Hepatocyte (in vitro differentiated cells): ENCODE results near the gene RAET1G.

Experiments
- EZH2 ChIP-seq: fragments of 200-600 bp; sonication (generic); IDR thresholded peaks from 2 replicates; pipeline ENCODE4 v1.6.1; 2016; ENCODE audit warnings: antibody characterized with exemption, mild to moderate bottlenecking, borderline replicate concordance
- EZH2phosphoT487 ChIP-seq: fragments of 200-600 bp; sonication (generic); IDR thresholded peaks from one replicate; pipeline ENCODE4 v1.6.1; 2018; ENCODE audit warnings: antibody characterized with exemption, mild to moderate bottlenecking, low read depth, moderate library complexity; ENCODE audit not compliant: unreplicated experiment, severe bottlenecking
- TF ChIP-seq, protein P1 (sequence below): fragments of 200-600 bp; sonication (generic); IDR thresholded peaks from 2 replicates; pipeline ENCODE4 v1.5.1; 2016; ENCODE audit warnings: antibody characterized with exemption, mild to moderate bottlenecking; ENCODE audit not compliant: poor library complexity

DNA sequence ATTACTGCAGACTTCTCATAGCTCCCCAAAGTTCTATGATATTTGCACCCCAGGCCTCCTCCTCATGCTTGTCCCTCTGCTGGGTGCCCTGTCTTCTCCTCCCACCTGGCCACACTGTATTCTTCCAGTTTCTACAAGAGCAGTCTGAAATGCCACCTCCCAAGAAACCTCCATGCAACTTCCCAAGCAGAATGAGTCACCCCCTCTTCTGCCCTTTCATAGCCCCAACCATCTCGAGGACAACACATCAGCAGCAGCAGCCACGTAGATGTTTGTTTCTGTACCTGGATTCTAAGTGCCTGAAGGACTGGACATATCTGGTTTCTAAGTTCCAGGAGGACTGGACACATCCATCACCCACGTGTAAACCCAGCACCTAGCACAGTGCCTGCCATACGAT is 12.3 kb upstream of the RAET1G start:
- TF ChIP-seq, protein P1, sequence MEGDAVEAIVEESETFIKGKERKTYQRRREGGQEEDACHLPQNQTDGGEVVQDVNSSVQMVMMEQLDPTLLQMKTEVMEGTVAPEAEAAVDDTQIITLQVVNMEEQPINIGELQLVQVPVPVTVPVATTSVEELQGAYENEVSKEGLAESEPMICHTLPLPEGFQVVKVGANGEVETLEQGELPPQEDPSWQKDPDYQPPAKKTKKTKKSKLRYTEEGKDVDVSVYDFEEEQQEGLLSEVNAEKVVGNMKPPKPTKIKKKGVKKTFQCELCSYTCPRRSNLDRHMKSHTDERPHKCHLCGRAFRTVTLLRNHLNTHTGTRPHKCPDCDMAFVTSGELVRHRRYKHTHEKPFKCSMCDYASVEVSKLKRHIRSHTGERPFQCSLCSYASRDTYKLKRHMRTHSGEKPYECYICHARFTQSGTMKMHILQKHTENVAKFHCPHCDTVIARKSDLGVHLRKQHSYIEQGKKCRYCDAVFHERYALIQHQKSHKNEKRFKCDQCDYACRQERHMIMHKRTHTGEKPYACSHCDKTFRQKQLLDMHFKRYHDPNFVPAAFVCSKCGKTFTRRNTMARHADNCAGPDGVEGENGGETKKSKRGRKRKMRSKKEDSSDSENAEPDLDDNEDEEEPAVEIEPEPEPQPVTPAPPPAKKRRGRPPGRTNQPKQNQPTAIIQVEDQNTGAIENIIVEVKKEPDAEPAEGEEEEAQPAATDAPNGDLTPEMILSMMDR, result no peak
- TF ChIP-seq EZH2 (no peak), EZH2phosphoT487 (no peak)
